ENCODE measurements around the gene CELF1.

- TF ChIP-seq CTCF (IDR thresholded peaks at IDR 0.05), result no peak
- TF ChIP-seq ZFX (IDR thresholded peaks at IDR 0.05; ENCODE audit: borderline replicate concordance), result no peak
Observed at GRCh38 chr11:47514825-47515647, 37.9 kb downstream of the CELF1 start.

Measured in 22Rv1 (cell line).